ENCODE results near the gene NFIA. TPM values are rescaled to one million over a fixed set of nuclear protein-coding genes. Genes with fewer than 3 reads are reported as not detected.

NFIA gene
- total and polyA plus RNA-seq, 9 of the 15 experiments (the other 6 are each of a cell fraction or from before 2014, with no cell fraction given): 5.3 to 24.9 (median 9.8) TPM

DNA sequence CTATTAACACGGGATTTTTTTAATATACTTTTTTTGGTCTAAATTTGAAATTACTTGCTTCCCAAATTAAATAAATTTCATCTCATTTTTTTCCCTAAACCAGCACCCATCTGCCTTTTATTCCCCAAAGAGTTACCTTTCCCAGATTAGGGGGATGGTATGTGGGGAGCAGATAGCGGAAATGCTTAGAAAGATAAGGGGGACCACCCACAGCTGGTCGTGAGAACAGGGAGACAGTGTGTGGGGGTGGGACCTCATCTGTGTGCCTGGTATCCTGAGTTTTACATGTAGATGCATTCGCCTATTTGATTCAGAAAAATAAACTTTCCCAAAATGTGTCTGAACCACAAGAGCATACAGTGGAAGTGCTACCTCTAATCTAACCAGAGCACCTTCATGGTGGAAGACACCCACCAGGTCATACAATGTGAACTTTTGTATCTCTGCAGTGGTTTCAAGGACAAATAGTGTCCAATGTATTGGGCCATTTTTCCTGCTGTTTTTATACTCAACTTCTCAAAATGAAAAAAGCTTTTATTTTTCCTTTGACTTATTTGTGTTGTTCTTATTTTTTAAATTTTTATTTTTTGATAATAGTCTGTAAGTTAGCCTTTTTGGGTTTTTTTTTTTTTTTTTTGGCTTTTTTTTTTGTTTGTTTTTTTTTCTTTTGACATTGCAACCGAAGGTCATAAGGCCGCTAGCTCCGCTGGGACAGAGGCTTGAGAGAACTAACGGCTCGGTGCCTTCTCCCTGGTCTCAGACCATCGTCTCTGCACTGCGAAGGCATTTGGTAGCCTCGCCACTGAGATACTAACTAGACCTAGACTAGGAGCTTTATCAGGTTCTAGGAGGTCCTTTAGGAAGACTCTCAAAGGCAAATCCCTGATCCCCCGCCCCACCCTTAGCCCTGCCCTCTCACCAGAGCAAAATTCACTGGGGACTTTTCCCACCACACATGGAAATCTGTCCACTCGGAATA is 379.3 kb downstream of the NFIA start:
- intact Hi-C loops (cut with micrococcal nuclease): no loop called here
- Histone ChIP-seq H3K4me1 (replicated peaks in 1 of 2; ENCODE audit: control insufficient read depth in 2 of 2, insufficient read depth in 2 of 2, low read length in 2 of 2) (peaks cover 0 to 2% of the 10 kb centered on the region in 2 experiments; a peak in 3 of 5 replicates), H3K36me3 (ENCODE audit: control insufficient read depth, insufficient read depth, low read length) (peaks cover 11% of the 10 kb centered on the region; the same call in 1 of the 3 replicates), H3K4me3 (no peak overlapping the region), H3K79me2 (ENCODE audit: control insufficient read depth, insufficient read depth, low read length) (no peaks in the 10 kb centered on the region), H3K9me3 (replicated peaks; ENCODE audit: control insufficient read depth, insufficient read depth, low read depth, low read length) (no peaks in the 10 kb centered on the region), H3K4me2 (ENCODE audit: insufficient read depth, low read length) (peak overlapping the region; percentile 50), H3K27ac (ENCODE audit: extremely low read depth, low read depth, low read length) (no peak overlapping the region), H3K27me3 (ENCODE audit: control insufficient read depth in 2 of 2, insufficient read depth in 2 of 2, low read length in 2 of 2) (no peaks in the 10 kb centered on the region), H3K9ac (ENCODE audit: insufficient read depth in 1 of 2, low read depth in 2 of 2, low read length in 2 of 2) (no peak overlapping the region), H3K9me1 (ENCODE audit: control insufficient read depth, insufficient read depth, low read length) (no peaks in the 10 kb centered on the region), H4K20me1 (replicated peaks; ENCODE audit: control insufficient read depth, insufficient read depth, low read length) (no peaks in the 10 kb centered on the region), H2AFZ (ENCODE audit: low read depth, low read length) (no peak overlapping the region)
- in situ Hi-C loops (cut with MboI): loop anchor here (25.0 kb wide), 1 partner anchor 1474 kb away; no protein-coding TSS in a partner anchor
- ChIA-PET POLR2A (interaction anchor here (0.6 to 2.3 kb wide), 4 partner anchors 10 to 29 kb away, joined by 3 to 9 read pairs (median 4); no protein-coding TSS in a partner anchor), CTCF (ENCODE audit: low intra/inter-chr PET ratio) (interaction anchor here (0.7 kb wide), 1 partner anchor 412 kb away, joined by 7 read pairs; no protein-coding TSS in a partner anchor)
- WGBS (ENCODE audit: insufficient coverage, low coverage, missing lambda C conversion rate): 54% methylated on average over 8 of the region's 14 CpGs
- peak; percentile 54 for ATAC-seq
- BruUV-seq (replicated peaks): no TSS peak
- FAIRE-seq: peak; percentile 73
- peak; percentile 17 to 49 (median 32) for DNase-seq (ENCODE audit: extremely low read depth in 1 of 4, low spot score in 3 of 4)
- TF ChIP-seq, protein P1, sequence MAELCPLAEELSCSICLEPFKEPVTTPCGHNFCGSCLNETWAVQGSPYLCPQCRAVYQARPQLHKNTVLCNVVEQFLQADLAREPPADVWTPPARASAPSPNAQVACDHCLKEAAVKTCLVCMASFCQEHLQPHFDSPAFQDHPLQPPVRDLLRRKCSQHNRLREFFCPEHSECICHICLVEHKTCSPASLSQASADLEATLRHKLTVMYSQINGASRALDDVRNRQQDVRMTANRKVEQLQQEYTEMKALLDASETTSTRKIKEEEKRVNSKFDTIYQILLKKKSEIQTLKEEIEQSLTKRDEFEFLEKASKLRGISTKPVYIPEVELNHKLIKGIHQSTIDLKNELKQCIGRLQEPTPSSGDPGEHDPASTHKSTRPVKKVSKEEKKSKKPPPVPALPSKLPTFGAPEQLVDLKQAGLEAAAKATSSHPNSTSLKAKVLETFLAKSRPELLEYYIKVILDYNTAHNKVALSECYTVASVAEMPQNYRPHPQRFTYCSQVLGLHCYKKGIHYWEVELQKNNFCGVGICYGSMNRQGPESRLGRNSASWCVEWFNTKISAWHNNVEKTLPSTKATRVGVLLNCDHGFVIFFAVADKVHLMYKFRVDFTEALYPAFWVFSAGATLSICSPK (IDR thresholded peaks at IDR 0.05; ENCODE audit: borderline replicate concordance): no peak
- TF ChIP-seq TAL1 (IDR thresholded peaks at IDR 0.05) (peak; percentile 58; the same call in 1 of the 2 replicates), MAFK (IDR thresholded peaks at IDR 0.05; ENCODE audit: low read length) (no peak), RBM34 (IDR thresholded peaks at IDR 0.05; ENCODE audit: borderline replicate concordance, insufficient read depth, low read length) (no peak), CBFA2T2 (conservative IDR thresholded peaks at IDR 0.05) (peak; percentile 66), CC2D1A (IDR thresholded peaks at IDR 0.05) (no peak), MAZ (CRISPR knock-in tag; conservative IDR thresholded peaks at IDR 0.05 in 1 of 2, IDR thresholded peaks at IDR 0.05 in 1 of 2) (no peak), CBX1 (IDR thresholded peaks at IDR 0.05; ENCODE audit: low read depth) (no peak), TCF3 (CRISPR knock-in tag; IDR thresholded peaks at IDR 0.05) (peak; percentile 43), MIER1 (IDR thresholded peaks at IDR 0.05; ENCODE audit: low read depth) (no peak)
- TF ChIP-seq, protein P2, sequence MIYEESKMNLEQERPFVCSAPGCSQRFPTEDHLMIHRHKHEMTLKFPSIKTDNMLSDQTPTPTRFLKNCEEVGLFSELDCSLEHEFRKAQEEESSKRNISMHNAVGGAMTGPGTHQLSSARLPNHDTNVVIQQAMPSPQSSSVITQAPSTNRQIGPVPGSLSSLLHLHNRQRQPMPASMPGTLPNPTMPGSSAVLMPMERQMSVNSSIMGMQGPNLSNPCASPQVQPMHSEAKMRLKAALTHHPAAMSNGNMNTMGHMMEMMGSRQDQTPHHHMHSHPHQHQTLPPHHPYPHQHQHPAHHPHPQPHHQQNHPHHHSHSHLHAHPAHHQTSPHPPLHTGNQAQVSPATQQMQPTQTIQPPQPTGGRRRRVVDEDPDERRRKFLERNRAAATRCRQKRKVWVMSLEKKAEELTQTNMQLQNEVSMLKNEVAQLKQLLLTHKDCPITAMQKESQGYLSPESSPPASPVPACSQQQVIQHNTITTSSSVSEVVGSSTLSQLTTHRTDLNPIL (CRISPR knock-in tag; IDR thresholded peaks at IDR 0.05): no peak
- TF ChIP-seq, protein P3, sequence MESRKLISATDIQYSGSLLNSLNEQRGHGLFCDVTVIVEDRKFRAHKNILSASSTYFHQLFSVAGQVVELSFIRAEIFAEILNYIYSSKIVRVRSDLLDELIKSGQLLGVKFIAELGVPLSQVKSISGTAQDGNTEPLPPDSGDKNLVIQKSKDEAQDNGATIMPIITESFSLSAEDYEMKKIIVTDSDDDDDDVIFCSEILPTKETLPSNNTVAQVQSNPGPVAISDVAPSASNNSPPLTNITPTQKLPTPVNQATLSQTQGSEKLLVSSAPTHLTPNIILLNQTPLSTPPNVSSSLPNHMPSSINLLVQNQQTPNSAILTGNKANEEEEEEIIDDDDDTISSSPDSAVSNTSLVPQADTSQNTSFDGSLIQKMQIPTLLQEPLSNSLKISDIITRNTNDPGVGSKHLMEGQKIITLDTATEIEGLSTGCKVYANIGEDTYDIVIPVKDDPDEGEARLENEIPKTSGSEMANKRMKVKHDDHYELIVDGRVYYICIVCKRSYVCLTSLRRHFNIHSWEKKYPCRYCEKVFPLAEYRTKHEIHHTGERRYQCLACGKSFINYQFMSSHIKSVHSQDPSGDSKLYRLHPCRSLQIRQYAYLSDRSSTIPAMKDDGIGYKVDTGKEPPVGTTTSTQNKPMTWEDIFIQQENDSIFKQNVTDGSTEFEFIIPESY (CRISPR knock-in tag; IDR thresholded peaks at IDR 0.05): peak; percentile 69
- TF ChIP-seq, protein P4, sequence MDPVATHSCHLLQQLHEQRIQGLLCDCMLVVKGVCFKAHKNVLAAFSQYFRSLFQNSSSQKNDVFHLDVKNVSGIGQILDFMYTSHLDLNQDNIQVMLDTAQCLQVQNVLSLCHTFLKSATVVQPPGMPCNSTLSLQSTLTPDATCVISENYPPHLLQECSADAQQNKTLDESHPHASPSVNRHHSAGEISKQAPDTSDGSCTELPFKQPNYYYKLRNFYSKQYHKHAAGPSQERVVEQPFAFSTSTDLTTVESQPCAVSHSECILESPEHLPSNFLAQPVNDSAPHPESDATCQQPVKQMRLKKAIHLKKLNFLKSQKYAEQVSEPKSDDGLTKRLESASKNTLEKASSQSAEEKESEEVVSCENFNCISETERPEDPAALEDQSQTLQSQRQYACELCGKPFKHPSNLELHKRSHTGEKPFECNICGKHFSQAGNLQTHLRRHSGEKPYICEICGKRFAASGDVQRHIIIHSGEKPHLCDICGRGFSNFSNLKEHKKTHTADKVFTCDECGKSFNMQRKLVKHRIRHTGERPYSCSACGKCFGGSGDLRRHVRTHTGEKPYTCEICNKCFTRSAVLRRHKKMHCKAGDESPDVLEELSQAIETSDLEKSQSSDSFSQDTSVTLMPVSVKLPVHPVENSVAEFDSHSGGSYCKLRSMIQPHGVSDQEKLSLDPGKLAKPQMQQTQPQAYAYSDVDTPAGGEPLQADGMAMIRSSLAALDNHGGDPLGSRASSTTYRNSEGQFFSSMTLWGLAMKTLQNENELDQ (CRISPR knock-in tag; IDR thresholded peaks at IDR 0.05; ENCODE audit: borderline replicate concordance): no peak
